Stimulated activated CD4-positive, alpha-beta T cell treated with anti-CD3 and anti-CD28 coated beads, TNF-alpha, amount 100 ng/mL, for 1 hour (primary cell): ENCODE data around the gene MAGI1.
"Not testable (repeated sequence)": the region's sequence is repeated elsewhere in the genome, so short reads cannot be mapped to it uniquely, and the experiment has no call there.

Source experiments
- DNase-seq, 3 donors: peaks; one replicate each; pipeline ENCODE4 v3.0.0-alpha.2; 2020; ENCODE audit warnings: low read depth in 3 of 3, low spot score in 1 of 3

MAGI1 gene

DNA sequence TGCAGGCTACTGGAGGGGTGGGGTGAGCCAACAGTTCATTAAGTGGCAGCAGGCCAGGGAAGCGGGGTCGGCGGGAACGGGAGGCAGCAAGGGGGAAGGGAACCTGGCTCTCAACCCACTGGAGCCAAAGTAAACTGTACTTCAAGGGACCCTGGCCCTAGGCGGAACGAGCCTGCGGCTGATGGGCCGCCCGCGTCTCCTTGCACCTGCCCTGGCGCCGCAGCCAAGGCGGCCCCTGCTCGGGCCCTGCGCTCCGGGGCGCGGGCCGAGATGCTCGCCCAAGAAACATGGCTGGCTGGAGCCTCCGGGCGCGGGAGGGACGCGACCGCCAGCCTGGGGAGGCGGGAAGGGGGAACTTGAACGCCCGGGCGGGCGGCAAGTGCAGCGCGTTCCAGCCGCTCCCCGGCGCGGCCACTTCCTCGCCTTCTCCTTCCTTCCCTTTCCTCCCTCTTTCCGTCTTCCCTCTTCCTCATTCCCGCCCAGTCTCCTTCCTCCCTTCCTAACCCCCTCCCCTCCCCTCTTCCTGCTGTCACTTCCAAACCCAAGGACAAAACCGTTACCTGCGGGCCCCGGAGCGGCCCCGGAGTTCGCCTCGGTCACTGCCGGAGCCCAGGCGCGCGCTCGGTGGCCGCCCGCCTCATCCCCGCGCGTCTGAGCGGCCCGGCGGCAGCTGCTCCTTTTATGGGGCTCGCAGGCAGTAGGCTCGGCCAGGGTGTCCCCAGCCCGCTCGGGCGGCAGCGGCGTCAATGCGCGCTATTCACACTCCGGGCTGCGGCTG lies 489.7 kb downstream of the MAGI1 start:
- DNase-seq: no peak

- DNase-seq: no peak
Measured at GRCh38 chr3:65545429-65545828, 493.3 kb downstream of the MAGI1 start.

GRCh38 chr3:65543391-65543790 lies 495.3 kb downstream of the MAGI1 start:
- DNase-seq: not testable (repeated sequence)

DNA sequence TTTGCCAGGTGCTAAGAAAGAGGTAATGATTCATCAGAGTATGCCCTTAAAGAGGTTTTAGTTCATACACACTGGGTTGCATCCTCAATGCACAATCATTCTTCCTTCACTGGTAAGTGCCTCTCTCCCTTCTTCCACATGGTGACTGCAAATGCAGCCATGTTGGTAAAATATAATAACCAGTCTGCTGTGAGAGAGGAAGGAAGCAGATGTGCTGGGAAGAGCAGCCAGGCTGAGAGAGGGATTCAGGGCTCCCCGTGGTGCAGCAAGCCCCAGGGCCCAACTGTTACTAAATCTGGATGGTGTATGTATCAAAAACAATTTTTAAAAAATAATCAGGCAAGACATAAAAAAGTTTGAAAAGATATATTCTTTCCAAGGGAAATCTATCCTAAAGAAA lies 498.1 kb downstream of the MAGI1 start:
- no peak for DNase-seq

GRCh38 chr3:65539616-65540015 lies 499.1 kb downstream of the MAGI1 start:
- DNase-seq: no peak

- no peak for DNase-seq
Measured at GRCh38 chr3:65538101-65538500, 500.6 kb downstream of the MAGI1 start.

- no peak for DNase-seq
Measured at GRCh38 chr3:65537109-65537508, 501.6 kb downstream of the MAGI1 start.

GRCh38 chr3:65535260-65535659 lies 503.5 kb downstream of the MAGI1 start:
- no peak for DNase-seq

GRCh38 chr3:65534805-65535204 lies 503.9 kb downstream of the MAGI1 start:
- DNase-seq: no peak

- DNase-seq: no peak
Measured at GRCh38 chr3:65532749-65533148, 506.0 kb downstream of the MAGI1 start.

DNA sequence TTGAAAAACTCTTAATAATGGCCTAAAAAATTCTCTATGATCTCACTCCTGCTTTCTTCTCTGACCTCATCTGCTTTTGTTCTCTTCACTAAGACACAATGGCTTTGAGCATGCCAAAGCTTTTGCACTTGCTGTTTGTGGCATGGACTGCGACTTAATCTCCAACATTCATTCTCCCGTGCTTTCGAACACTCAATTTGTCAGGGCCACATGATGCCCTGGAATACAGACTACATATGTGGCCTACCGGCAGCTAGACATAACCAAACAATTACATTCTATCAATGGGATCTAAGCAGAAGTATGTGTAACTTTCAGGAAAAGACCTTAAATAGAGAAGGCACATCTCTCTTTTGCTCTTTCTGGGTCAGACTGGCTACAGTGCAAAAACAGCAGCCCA lies 506.5 kb downstream of the MAGI1 start:
- DNase-seq: no peak

- no peak for DNase-seq
Measured at GRCh38 chr3:65531499-65531898, 507.2 kb downstream of the MAGI1 start.

DNA sequence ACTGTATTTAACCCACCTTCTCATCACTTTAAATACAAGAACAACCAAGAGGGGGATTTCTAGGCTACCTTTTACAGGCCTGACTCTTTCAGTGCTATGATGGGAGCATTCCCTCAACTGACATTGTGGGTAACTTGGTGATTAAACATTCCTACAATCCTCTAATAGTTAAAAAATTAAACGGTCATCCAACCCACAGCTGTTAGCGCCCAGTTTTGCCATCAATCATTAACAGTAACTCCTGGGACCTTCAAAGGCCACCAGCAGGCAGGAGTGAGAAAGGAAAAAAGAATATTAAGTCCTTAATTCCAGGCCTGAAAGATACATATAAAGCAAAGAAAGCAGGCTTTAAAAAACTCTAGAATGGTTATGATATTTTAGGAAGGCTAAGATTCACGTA lies 512.1 kb downstream of the MAGI1 start:
- no peak for DNase-seq

GRCh38 chr3:65524584-65524983 lies 514.1 kb downstream of the MAGI1 start:
- no peak for DNase-seq

GRCh38 chr3:65523878-65524277 lies 514.8 kb downstream of the MAGI1 start:
- DNase-seq: no peak

GRCh38 chr3:65521032-65521431 lies 517.7 kb downstream of the MAGI1 start:
- no peak for DNase-seq

DNA sequence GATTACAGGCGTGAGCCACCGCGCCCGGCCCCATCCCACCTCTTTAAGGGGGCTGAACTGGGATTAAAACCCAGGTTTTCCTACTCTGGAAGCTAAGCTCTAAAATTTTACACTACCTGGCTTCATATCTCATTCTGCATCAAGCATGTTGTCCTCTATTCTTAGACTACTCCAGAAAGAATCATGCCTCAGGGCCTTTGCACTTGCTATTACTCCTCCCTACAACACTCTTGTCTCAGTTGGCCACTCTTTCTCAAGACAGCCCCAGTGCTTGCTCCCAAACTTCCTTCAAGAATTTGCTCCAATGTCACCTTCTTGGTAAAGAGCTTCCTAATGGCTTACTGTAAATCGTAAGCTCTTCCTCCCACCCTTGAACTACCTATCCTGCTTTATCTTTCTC lies 521.7 kb downstream of the MAGI1 start:
- no peak for DNase-seq

- not testable (repeated sequence) for DNase-seq
Measured at GRCh38 chr3:65514317-65514716, 524.4 kb downstream of the MAGI1 start.

DNA sequence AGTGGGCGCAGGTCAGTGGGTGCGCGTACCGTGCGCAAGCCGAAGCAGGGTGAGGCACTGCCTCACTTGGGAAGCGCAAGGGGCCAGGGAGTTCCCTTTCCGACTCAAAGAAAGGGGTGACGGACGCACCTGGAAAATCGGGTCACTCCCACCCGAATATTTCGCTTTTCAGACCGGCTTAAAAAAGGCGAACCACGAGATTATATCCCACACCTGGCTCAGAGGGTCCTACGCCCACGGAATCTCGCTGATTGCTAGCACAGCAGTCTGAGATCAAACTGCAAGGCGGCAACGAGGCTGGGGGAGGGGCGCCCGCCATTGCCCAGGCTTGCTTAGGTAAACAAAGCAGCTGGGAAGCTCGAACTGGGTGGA lies 529.3 kb downstream of the MAGI1 start:
- not testable (repeated sequence) for DNase-seq

GRCh38 chr3:65508750-65509422 lies 529.8 kb downstream of the MAGI1 start:
- no peak for DNase-seq

GRCh38 chr3:65507437-65507836 lies 531.3 kb downstream of the MAGI1 start:
- no peak for DNase-seq

DNA sequence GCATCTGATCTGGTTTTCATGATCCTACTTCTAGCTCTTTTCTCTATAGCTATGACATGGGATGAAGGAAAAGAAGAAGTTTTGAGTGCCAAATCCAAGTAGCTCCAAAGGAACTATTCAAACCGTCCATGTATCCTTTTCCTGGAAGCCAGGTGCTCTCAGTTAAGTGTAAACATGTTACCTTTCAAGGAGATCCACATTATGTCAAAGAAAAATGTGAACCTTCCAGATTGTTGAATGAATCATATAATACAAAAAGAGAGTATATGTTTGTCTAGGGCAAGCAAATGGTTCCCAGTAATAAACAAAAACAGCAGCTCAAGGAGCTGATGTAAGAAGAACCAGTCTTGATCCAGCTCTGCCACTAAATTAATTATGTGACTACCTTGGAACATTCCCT lies 534.9 kb downstream of the MAGI1 start:
- no peak for DNase-seq

GRCh38 chr3:65502526-65502925 lies 536.2 kb downstream of the MAGI1 start:
- DNase-seq: no peak
